HAP-1 (cell line): ENCODE data around the gene CDH20.

Experiments
- DNase-seq, 2 experiments: peaks; one replicate each; pipeline ENCODE4 v3.0.0-alpha.2; 2016 to 2020; ENCODE audit warnings: low spot score in 2 of 2
- H3K27me3 ChIP-seq: fragments of 250-450 bp; sonication (Bioruptor Pico); 2 replicates; pipeline ENCODE4 v1.5.1; 2020; ENCODE audit warnings: low read depth, mild to moderate bottlenecking, moderate library complexity
- H3K36me3 ChIP-seq: fragments of 250-450 bp; sonication (Bioruptor Pico); replicated peaks from 2 replicates; pipeline ENCODE4 v1.5.1; 2020; ENCODE audit warnings: mild to moderate bottlenecking
- H3K4me1 ChIP-seq: fragments of 250-450 bp; sonication (Bioruptor Pico); 2 replicates; pipeline ENCODE4 v1.5.1; 2020; ENCODE audit warnings: mild to moderate bottlenecking
- H3K4me3 ChIP-seq: fragments of 250-450 bp; sonication (Bioruptor Pico); 2 replicates; pipeline ENCODE4 v1.5.1; 2020; ENCODE audit warnings: mild to moderate bottlenecking, moderate library complexity
- H3K9me3 ChIP-seq: fragments of 250-450 bp; sonication (Bioruptor Pico); 2 replicates; pipeline ENCODE4 v1.5.1; 2020; ENCODE audit warnings: mild to moderate bottlenecking, moderate library complexity
- in situ Hi-C: fragments of 300-500 bp; cut with MboI; formaldehyde crosslinking; loops from 3 replicates; pipeline ENCODE4 v1.14.3; 2020; ENCODE audit warnings: low sequenced_read_pairs, inconsistent platforms, mixed read lengths

CDH20 gene

DNA sequence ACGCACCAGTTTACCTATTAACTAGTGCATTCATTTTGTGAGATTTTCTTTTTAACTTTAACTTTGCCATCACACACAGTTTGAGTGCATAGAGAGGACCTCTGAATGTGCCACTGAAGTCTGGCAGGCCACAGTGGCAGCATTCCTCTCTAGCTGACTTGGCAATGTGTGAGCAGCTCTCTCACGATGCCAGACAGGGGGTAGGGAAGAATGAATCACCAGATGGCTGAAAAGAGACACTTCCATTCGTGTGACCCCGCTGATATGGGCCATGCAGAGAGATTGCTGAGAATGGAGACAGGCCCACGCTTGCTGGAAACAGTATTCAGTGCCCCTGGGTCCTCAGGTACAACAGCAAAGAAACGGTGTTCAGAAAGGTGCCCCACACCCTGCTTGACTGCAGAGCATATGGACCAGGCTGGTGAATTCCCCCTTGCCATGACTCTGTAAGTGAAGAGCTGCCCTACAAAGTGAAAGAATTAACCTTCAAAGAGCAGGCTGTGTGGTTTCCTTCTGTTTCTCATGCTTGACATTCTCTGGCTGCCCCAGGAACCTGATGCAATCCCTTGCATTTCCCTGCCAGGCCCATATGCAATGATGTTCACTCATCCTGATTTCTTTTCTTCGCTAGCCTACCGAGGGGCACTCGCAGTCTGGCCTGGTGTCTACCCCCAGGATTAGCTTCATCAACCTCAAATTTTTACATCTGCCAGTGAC, 236.1 kb downstream of the CDH20 start:
- Histone ChIP-seq H3K9me3 (no peaks in the 10 kb centered on the region; the same call in 1 of the 2 replicates), H3K4me3 (no peak overlapping the region), H3K27me3 (no peaks in the 10 kb centered on the region), H3K4me1 (no peaks in the 10 kb centered on the region), H3K36me3 (no peaks in the 10 kb centered on the region)
- DNase-seq = no peak
- in situ Hi-C loops = no loop called here

DNA sequence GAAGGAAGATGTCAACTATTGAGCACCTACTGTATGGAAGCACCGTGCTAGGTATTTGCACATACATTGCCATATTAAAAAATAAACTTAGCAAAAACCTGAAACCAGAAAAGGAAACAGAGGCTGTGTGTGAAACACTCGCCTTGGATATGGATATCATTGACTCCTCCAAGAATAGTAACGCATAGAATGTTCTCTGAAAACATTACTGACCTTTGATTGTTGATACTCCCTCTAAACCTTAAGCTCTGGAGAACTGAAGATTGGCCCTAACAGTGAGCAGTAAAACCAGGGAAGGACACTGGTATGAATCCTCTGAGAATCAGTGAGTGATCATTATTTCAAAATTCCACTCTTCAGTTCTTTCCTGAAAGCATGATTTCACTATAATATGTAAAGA, 236.8 kb downstream of the CDH20 start:
- DNase-seq = no peak
- in situ Hi-C loops = no loop called here
- no peaks in the 10 kb centered on the region; the same call in 1 of the 2 replicates for H3K9me3 ChIP-seq
- no peaks in the 10 kb centered on the region for H3K4me1 ChIP-seq
- no peaks in the 10 kb centered on the region; the same call in 1 of the 2 replicates for H3K27me3 ChIP-seq
- H3K4me3 ChIP-seq = no peak overlapping the region
- H3K36me3 ChIP-seq = no peaks in the 10 kb centered on the region

DNA sequence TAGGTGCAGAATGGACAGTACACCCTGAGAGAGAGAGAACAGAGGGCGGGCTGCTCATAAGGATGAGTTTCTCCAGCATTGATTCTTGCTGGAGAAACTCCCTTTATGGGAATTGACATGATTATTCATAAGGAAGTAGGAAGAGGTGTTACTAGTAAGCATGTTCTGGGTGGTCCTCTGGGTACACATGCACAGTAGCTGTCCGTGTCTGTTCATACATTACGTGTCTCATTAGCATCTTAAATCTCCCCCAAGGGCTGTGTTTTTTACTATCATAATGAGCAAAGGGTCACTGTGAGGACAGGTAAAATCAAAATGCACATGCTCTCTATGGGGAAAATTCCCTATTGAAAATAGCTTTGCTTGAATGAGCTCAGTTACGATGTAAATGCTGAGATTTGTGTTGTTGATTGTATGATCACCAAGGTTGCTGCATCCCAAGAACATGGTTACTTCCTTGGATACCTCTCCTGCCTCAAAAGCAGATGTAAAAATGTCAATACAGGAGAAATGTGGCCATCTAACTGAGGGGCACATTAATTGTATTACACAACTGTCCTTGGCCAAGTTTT, 238.9 kb downstream of the CDH20 start:
- no peak for DNase-seq
- no peaks in the 10 kb centered on the region; the same call in 1 of the 2 replicates for H3K27me3 ChIP-seq
- H3K4me1 ChIP-seq = no peaks in the 10 kb centered on the region
- in situ Hi-C loops = no loop called here
- no peaks in the 10 kb centered on the region; the same call in 1 of the 2 replicates for H3K9me3 ChIP-seq
- H3K4me3 ChIP-seq = no peak overlapping the region
- H3K36me3 ChIP-seq = no peaks in the 10 kb centered on the region

DNA sequence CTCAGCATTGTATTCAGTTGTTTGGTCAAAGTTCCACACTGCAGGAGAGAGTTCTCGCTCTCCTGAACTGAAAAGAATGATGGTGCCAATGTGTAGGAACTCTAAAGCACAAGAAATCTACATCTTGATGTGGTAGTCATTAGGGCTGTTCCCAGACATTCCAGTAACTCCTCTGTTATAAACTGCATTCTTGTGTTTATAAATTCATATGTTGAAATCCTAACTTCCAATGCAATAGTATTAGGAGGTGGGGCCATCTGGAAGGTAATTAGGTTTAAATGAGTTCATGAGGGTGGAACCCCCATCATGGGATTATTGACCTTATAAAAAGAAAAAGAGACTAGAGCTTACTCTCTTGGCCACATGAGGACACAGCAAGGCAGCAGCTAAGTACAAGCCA, 239.6 kb downstream of the CDH20 start:
- H3K36me3 ChIP-seq = no peaks in the 10 kb centered on the region
- no peak overlapping the region for H3K4me3 ChIP-seq
- H3K4me1 ChIP-seq = no peaks in the 10 kb centered on the region
- in situ Hi-C loops = no loop called here
- no peaks in the 10 kb centered on the region; the same call in 1 of the 2 replicates for H3K27me3 ChIP-seq
- no peaks in the 10 kb centered on the region; the same call in 1 of the 2 replicates for H3K9me3 ChIP-seq
- DNase-seq = no peak

DNA sequence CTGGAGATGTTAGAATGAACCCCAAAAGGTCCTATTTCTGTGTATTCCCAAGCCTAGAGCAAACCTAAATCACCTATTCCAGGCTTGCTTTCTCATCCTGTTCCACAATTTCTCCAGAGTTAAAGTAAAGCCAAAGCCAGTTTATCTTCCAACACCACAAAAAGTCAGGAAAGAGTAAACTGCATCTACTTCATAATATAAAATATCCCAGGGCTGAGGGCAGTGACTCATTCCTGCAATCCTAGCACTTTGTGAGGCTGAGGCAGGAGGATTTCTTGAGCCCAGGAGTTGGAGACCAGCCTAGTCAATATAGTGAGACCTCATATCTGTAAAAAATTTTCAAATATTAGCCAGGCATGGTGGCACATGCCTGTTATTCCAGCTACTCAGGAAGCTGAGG, 241.4 kb downstream of the CDH20 start:
- Histone ChIP-seq H3K4me3 (no peak overlapping the region), H3K9me3 (no peaks in the 10 kb centered on the region), H3K4me1 (peaks cover 5% of the 10 kb centered on the region; the same call in 1 of the 2 replicates), H3K36me3 (no peaks in the 10 kb centered on the region), H3K27me3 (no peaks in the 10 kb centered on the region; the same call in 1 of the 2 replicates)
- in situ Hi-C loops = loop anchor here (25.0 kb wide), 1 partner anchor 563 kb away; no protein-coding TSS in a partner anchor
- no peak for DNase-seq

DNA sequence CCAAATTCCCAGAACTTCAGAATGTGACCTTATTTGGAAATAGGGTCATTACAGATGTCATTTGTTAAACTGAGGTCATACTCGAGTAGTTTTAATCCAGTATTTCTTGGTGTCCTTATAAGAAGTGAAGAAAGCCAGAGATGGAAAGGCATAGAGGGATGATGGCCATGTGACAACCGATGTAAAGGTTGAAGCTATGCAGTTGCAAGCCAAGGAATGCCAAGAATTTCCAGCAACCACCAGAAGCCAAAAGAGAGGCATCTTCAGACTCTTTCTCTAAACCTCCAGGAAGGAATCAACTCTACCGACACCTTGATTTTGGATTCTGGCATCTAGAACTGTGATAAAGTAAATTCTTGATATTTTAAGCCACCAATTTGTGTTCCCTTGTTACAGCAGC, 242.2 kb downstream of the CDH20 start:
- Histone ChIP-seq H3K9me3 (no peaks in the 10 kb centered on the region), H3K4me1 (peaks cover 5% of the 10 kb centered on the region; the same call in 1 of the 2 replicates), H3K4me3 (no peak overlapping the region), H3K36me3 (no peaks in the 10 kb centered on the region), H3K27me3 (no peaks in the 10 kb centered on the region; the same call in 1 of the 2 replicates)
- in situ Hi-C loops = loop anchor here (25.0 kb wide), 1 partner anchor 562 kb away; no protein-coding TSS in a partner anchor
- no peak for DNase-seq

DNA sequence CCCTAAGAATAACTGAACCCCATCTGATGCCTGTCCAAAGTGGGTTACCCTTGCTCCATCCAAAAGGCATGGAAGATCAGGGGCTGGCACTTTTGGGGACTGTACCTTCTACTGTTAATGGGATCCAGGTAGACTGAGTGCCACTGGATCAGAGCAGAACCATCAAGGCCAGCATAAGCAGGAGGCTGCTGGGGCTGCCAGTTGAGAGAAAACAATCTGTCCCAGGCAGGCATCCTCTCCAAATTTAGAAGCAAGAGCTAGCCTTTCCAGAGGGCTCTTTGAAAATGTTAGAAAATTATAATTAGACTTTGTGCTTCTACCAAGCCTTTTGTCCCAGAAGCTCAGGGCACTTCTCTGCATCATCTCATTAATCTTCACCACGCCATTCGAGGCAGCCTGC, 245.6 kb downstream of the CDH20 start:
- Histone ChIP-seq H3K9me3 (no peaks in the 10 kb centered on the region), H3K27me3 (no peaks in the 10 kb centered on the region; the same call in 1 of the 2 replicates), H3K4me3 (no peak overlapping the region), H3K36me3 (no peaks in the 10 kb centered on the region), H3K4me1 (peaks cover 7% of the 10 kb centered on the region; the same call in 1 of the 2 replicates)
- no peak for DNase-seq
- in situ Hi-C loops = loop anchor here (25.0 kb wide), 1 partner anchor 558 kb away; no protein-coding TSS in a partner anchor

DNA sequence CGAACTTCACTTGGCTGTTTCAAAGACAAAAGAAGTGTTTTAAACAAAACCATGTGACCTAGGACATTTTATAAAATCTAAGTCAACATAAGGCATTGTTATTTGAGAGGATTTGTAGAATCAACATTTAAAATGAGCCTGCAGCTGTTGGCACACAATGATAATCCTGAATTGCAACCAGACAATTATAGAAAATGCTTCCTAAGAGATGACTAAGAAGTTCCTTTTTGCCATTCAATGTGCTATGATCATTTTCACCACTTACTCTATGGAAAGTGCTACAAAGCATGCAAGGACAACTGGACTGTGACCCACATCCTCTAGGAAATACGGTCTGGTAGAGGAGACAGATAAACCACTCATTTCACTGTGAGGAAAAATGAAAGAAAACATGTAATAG, 246.4 kb downstream of the CDH20 start:
- peak in 1 of 2 experiments; percentile 46 for DNase-seq
- H3K9me3 ChIP-seq = no peaks in the 10 kb centered on the region
- H3K36me3 ChIP-seq = no peaks in the 10 kb centered on the region
- H3K4me1 ChIP-seq = peaks cover 7% of the 10 kb centered on the region; the same call in 1 of the 2 replicates
- H3K27me3 ChIP-seq = no peaks in the 10 kb centered on the region; the same call in 1 of the 2 replicates
- no peak overlapping the region for H3K4me3 ChIP-seq
- in situ Hi-C loops = loop anchor here (25.0 kb wide), 1 partner anchor 558 kb away; no protein-coding TSS in a partner anchor

DNA sequence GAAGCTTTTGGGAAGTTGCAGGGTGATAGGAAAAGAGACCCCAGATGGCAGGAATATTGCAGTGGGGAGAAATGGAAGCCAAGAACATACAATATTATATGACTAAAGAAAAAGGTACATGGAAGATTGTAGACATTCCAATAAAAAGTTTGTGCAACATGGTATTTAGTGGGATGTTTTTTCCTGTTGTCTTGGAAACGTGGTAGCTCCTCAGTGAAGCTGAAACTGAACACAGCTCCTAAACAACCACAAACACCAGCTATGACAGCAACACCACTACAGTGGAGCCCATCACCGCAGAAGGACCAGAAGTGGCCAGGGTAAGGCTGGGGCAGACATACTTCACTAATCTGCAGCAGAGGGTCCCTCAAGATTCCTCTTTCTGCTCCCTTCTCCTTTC, 246.8 kb downstream of the CDH20 start:
- Histone ChIP-seq H3K4me3 (no peak overlapping the region), H3K4me1 (peaks cover 7% of the 10 kb centered on the region; the same call in 1 of the 2 replicates), H3K27me3 (no peaks in the 10 kb centered on the region), H3K36me3 (no peaks in the 10 kb centered on the region), H3K9me3 (no peaks in the 10 kb centered on the region)
- no peak for DNase-seq
- in situ Hi-C loops = loop anchor here (25.0 kb wide), 1 partner anchor 557 kb away; no protein-coding TSS in a partner anchor

DNA sequence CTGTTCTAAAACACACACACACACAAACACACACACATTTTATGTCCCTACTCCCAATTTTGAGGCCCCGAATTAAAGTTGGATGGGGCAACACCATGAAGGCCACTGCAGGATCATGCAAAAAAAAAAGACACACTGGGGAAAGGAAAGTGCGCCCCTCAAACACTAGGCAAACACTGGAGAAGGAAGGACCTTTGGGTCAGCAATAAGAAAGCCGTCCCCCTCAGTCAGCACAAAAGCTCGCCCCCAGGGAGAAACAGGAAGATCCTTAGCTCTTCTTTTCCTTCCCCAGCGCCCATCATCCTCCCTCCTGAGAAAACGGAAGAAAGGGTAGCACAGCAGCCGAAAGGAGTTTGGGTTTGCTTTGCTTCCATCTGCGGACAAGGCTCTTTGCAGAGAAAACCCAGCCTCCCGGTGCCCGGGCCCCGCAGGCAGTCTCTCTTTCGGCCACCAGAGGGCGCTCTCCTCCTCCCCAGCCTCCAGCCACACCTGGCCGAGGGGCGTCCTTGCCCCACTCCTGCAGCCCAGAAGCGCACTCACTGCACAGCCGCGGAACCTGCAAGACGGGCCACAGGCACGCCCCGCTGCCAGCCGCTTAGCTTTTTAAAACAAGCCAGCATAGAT, 248.5 kb downstream of the CDH20 start:
- Histone ChIP-seq H3K9me3 (no peaks in the 10 kb centered on the region), H3K36me3 (no peaks in the 10 kb centered on the region), H3K4me1 (peaks cover 7% of the 10 kb centered on the region; the same call in 1 of the 2 replicates), H3K4me3 (peak overlapping the region; percentile 21), H3K27me3 (no peaks in the 10 kb centered on the region)
- in situ Hi-C loops = loop anchor here (25.0 kb wide), 1 partner anchor 556 kb away; no protein-coding TSS in a partner anchor
- DNase-seq = peak; percentile 60 to 89

DNA sequence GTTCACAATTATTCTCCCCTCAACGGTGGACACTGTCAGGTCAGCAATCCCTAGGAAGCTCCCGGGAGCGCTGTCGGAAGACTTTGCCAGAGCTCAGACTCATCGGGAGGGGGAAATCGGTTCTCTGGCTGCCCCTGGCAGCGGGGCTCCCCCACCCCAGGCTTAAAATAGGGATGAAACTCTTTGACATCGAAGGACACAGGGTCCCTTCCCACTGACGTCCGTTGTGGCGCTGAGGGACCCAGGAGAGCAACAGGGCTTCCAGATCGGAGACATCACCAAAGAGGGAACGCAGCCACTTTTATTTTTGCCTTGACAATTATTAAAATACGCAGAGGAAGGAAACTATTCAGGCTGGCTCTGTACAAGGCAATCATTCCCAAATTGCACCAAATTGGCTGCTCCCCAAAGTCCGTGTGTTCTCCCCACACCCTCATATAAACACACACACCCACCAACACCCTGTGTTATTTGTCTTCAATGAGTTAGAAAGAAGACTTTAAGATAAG, 249.0 kb downstream of the CDH20 start:
- Histone ChIP-seq H3K9me3 (no peaks in the 10 kb centered on the region), H3K4me1 (peaks cover 7% of the 10 kb centered on the region; the same call in 1 of the 2 replicates), H3K27me3 (no peaks in the 10 kb centered on the region), H3K4me3 (peak overlapping the region; percentile 21), H3K36me3 (no peaks in the 10 kb centered on the region)
- in situ Hi-C loops = loop anchor here (25.0 kb wide), 1 partner anchor 555 kb away; no protein-coding TSS in a partner anchor
- no peak for DNase-seq

DNA sequence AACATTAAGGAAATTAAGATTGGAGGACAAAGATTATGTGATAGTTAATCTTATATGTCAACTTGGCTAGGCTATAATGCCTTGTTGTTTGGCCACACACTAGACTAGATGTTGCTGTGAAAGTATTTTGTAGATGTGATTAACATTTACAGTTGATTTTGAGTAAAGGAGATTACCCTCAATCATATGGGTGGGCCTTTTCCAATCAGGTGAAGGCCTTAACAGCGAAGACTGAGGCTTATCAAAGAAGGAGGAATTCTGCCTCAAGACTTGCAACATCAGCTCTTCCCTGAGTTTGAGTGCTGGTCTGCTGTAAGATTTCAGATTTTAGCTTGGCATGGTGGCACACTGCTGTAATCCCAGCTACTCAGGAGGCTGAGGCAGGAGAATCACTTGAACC, 250.3 kb downstream of the CDH20 start:
- no peak overlapping the region for H3K4me3 ChIP-seq
- H3K27me3 ChIP-seq = no peaks in the 10 kb centered on the region
- in situ Hi-C loops = loop anchor here (25.0 kb wide), 1 partner anchor 554 kb away; no protein-coding TSS in a partner anchor
- H3K4me1 ChIP-seq = peaks cover 7% of the 10 kb centered on the region; the same call in 1 of the 2 replicates
- H3K36me3 ChIP-seq = no peaks in the 10 kb centered on the region
- no peak for DNase-seq
- H3K9me3 ChIP-seq = no peaks in the 10 kb centered on the region

DNA sequence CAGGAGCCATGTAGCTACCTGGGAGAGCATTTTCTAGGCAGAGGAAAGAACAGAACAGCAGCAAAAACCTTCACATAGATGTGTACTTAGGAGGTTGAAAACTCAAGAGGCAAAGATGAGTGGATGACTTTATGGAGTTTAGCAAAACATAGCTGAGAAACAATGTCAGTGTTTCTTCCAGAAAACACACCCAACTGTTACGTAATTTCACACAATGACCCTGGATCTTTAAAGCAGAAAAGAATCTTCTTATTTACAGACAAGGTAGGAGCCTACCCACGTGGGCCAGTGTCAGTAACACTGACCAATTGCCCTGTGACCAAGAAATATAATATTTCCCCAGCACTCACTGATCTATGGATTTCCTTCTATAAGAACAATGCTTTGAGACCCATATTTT, 254.6 kb downstream of the CDH20 start:
- Histone ChIP-seq H3K4me3 (no peak overlapping the region), H3K27me3 (no peaks in the 10 kb centered on the region), H3K36me3 (no peaks in the 10 kb centered on the region), H3K4me1 (no peaks in the 10 kb centered on the region), H3K9me3 (no peaks in the 10 kb centered on the region)
- in situ Hi-C loops = loop anchor here (25.0 kb wide), 1 partner anchor 549 kb away; no protein-coding TSS in a partner anchor
- no peak for DNase-seq
